Suppressor macrophage treated with lipopolysaccharide for 1 hour (primary cell): ENCODE measurements around the gene FAF2.
"Not testable (repeated sequence)": the region's sequence is repeated elsewhere in the genome, so short reads cannot be mapped to it uniquely, and the experiment has no call there.

Experiments used
- DNase-seq, 3 donors: peaks; one replicate each; pipeline ENCODE4 v3.0.0-alpha.2; 2020 to 2022

Gene FAF2

GRCh38 chr5:176547802-176548201 is 99.6 kb downstream of the FAF2 start:
- peak in 1 of 3 donors; percentile 56 for DNase-seq

- no peak for DNase-seq
Observed at GRCh38 chr5:176548967-176549444, 100.8 kb downstream of the FAF2 start, which contains the start of gene CDHR2. Gene CDHR2 (plus strand): TSS chr5:176549342. CDS start chr5:176565353, 16,011 bp downstream.

- DNase-seq: no peak
Observed at GRCh38 chr5:176549871-176550270, 101.7 kb downstream of the FAF2 start.

GRCh38 chr5:176550275-176550831 is 102.2 kb downstream of the FAF2 start:
- DNase-seq: peak; percentile 45 to 59 (median 57)

- DNase-seq: not testable (repeated sequence)
Observed at GRCh38 chr5:176550937-176551336, 102.8 kb downstream of the FAF2 start.

- peak; percentile 50 to 66 (median 57) for DNase-seq
Observed at GRCh38 chr5:176552332-176552869, 104.2 kb downstream of the FAF2 start.

- DNase-seq: no peak
Observed at GRCh38 chr5:176553260-176554085, 105.3 kb downstream of the FAF2 start.

GRCh38 chr5:176557846-176558245 is 109.7 kb downstream of the FAF2 start:
- no peak for DNase-seq
